Panc1 (cell line): ENCODE results near the gene INCENP. TPM values are rescaled to one million over a fixed set of nuclear protein-coding genes. Genes with fewer than 3 reads are reported as not detected.

Experiments used
- ATAC-seq: fragments of 200-7000 bp; cut with Tn5 transposase; 2 replicates; pipeline ENCODE4 v1.9.1; 2020; ENCODE audit warnings: mild to moderate bottlenecking, moderate library complexity
- BruUV-seq: library from RNA; stranded (reverse); fragments of 400-500 nt; replicated peaks from 2 replicates; lab custom pipeline; 2021; lab: Mats Ljungman, UMichigan
- CTCF ChIA-PET: fragments of 300-600 bp; sonication (Branson Sonifier 250); formaldehyde crosslinking; loops from one replicate; lab custom pipeline; 2022; ENCODE audit warnings: antibody characterized with exemption; lab: Charles Lee
- POLR2A ChIA-PET: fragments of 300-600 bp; sonication (Branson Sonifier 250); formaldehyde crosslinking; loops from one replicate; lab custom pipeline; 2022; ENCODE audit warnings: antibody characterized with exemption; lab: Charles Lee
- DNase-seq: peaks from one replicate; pipeline ENCODE4 v3.0.0-alpha.2; 2010; ENCODE audit warnings: low read depth, low spot score
- H3K27ac ChIP-seq: 2 replicates; pipeline ENCODE4 v1.5.1; 2011; ENCODE audit warnings: mild to moderate bottlenecking, low read length, inconsistent platforms
- H3K27me3 ChIP-seq: fragments of 200-500 bp; sonication (Bioruptor generic); 2 replicates; pipeline ENCODE4 v1.6.0; 2014; ENCODE audit warnings: low read length, inconsistent platforms; ENCODE audit not compliant: control insufficient read depth, insufficient read depth
- H3K36me3 ChIP-seq: fragments of 200-500 bp; sonication (Bioruptor generic); 2 replicates; pipeline ENCODE4 v1.5.1; 2014; ENCODE audit warnings: inconsistent platforms, mild to moderate bottlenecking, low read length, moderate library complexity; ENCODE audit not compliant: control insufficient read depth, insufficient read depth
- H3K4me1 ChIP-seq: 2 replicates; pipeline ENCODE4 v1.5.1; 2011; ENCODE audit warnings: inconsistent platforms, mild to moderate bottlenecking, low read length, moderate library complexity; ENCODE audit not compliant: control insufficient read depth, insufficient read depth
- H3K4me3 ChIP-seq, 2 experiments: 2 replicates each; pipeline ENCODE4 v1.5.1; 2011 to 2012; ENCODE audit warnings: low read depth in 2 of 2, low read length in 2 of 2, mild to moderate bottlenecking in 2 of 2, inconsistent platforms in 1 of 2, moderate library complexity in 1 of 2
- H3K9me3 ChIP-seq: fragments of 200-500 bp; sonication (Bioruptor generic); 2 replicates; pipeline ENCODE4 v1.5.1; 2014; ENCODE audit warnings: low read depth, mild to moderate bottlenecking, inconsistent platforms, low read length, moderate library complexity; ENCODE audit not compliant: control insufficient read depth, insufficient read depth
- POLR2AphosphoS5 ChIP-seq: IDR thresholded peaks from 2 replicates; pipeline ENCODE4 v1.6.1; 2012; ENCODE audit warnings: mild to moderate bottlenecking, low read depth, low read length, moderate library complexity
- SIN3A ChIP-seq: IDR thresholded peaks from 2 replicates; pipeline ENCODE4 v1.6.1; 2012; ENCODE audit warnings: low read depth, mild to moderate bottlenecking, low read length, moderate library complexity, borderline replicate concordance; ENCODE audit not compliant: insufficient read depth
- TCF7L2 ChIP-seq: IDR thresholded peaks from 2 replicates; pipeline ENCODE4 v1.6.1; 2011; ENCODE audit warnings: mild to moderate bottlenecking, low read depth, low read length, inconsistent platforms
- in situ Hi-C: cut with HindIII; loops from 2 replicates; pipeline ENCODE4 v1.10.0; 2016; ENCODE audit warnings: low sequenced_read_pairs, low pct_unique_long_range_greater_than_20kb
- intact Hi-C: fragments of 100-400 bp; cut with micrococcal nuclease; formaldehyde crosslinking; loops from one replicate; pipeline ENCODE4 v1.10.0; 2022; ENCODE audit not compliant: unreplicated experiment
- total RNA-seq: library from RNA; stranded (reverse); gene quantifications from one replicate; pipeline ENCODE4 v1.2.1, GENCODE V29; 2021; ENCODE audit not compliant: unreplicated experiment
- TF ChIP-seq, protein P1 (sequence below), 2 experiments: IDR thresholded peaks; 2 replicates each; pipeline ENCODE4 v1.6.1; 2011 to 2012; ENCODE audit warnings: low read depth in 2 of 2, control low read depth in 1 of 2, low read length in 1 of 2, mild to moderate bottlenecking in 1 of 2, moderate library complexity in 1 of 2; ENCODE audit not compliant: insufficient read depth in 1 of 2
- TF ChIP-seq, protein P2 (sequence below): fragments of 450-650 bp; IDR thresholded peaks from 2 replicates; pipeline ENCODE4 v1.5.1; 2017; ENCODE audit warnings: mild to moderate bottlenecking

The INCENP gene
- total RNA-seq, 1 experiment from 2014 or later: 81.5 TPM

DNA sequence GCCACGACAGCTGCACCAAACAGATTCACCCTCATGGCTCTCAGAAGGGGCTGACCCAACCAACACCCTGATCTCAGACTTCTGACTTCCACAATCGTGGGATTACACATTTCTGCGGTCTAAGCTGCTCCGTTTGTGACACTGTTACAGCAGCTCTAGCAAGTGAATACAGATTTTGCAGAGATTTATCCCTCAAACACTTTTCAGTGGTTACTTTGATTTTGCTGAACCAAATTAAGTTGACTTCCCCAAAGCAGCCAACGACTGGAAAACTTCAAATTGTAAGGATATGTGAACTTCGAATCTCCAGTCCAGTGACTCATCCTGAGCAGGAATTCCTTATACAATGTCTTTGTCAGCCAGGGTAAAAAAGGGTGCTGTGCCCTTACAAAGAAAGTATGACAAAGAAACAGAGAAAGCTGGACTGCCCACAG, 14.8 kb upstream of the INCENP start:
- in situ Hi-C loops (no loop called here), intact Hi-C loops (loop anchor here (2.0 kb wide), 1 partner anchor 210 kb away; no protein-coding TSS in a partner anchor)
- CTCF ChIA-PET: interaction anchor here (0.7 to 3.8 kb wide), 4 partner anchors 27 to 227 kb away, joined by 3 to 36 read pairs (median 19); no protein-coding TSS in a partner anchor
- TF ChIP-seq, protein P1, sequence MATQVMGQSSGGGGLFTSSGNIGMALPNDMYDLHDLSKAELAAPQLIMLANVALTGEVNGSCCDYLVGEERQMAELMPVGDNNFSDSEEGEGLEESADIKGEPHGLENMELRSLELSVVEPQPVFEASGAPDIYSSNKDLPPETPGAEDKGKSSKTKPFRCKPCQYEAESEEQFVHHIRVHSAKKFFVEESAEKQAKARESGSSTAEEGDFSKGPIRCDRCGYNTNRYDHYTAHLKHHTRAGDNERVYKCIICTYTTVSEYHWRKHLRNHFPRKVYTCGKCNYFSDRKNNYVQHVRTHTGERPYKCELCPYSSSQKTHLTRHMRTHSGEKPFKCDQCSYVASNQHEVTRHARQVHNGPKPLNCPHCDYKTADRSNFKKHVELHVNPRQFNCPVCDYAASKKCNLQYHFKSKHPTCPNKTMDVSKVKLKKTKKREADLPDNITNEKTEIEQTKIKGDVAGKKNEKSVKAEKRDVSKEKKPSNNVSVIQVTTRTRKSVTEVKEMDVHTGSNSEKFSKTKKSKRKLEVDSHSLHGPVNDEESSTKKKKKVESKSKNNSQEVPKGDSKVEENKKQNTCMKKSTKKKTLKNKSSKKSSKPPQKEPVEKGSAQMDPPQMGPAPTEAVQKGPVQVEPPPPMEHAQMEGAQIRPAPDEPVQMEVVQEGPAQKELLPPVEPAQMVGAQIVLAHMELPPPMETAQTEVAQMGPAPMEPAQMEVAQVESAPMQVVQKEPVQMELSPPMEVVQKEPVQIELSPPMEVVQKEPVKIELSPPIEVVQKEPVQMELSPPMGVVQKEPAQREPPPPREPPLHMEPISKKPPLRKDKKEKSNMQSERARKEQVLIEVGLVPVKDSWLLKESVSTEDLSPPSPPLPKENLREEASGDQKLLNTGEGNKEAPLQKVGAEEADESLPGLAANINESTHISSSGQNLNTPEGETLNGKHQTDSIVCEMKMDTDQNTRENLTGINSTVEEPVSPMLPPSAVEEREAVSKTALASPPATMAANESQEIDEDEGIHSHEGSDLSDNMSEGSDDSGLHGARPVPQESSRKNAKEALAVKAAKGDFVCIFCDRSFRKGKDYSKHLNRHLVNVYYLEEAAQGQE (IDR thresholded peaks at IDR 0.05; ENCODE audit: insufficient read depth in 1 of 2, low read depth in 2 of 2, low read length in 1 of 2): no peak
- TF ChIP-seq, protein P2, sequence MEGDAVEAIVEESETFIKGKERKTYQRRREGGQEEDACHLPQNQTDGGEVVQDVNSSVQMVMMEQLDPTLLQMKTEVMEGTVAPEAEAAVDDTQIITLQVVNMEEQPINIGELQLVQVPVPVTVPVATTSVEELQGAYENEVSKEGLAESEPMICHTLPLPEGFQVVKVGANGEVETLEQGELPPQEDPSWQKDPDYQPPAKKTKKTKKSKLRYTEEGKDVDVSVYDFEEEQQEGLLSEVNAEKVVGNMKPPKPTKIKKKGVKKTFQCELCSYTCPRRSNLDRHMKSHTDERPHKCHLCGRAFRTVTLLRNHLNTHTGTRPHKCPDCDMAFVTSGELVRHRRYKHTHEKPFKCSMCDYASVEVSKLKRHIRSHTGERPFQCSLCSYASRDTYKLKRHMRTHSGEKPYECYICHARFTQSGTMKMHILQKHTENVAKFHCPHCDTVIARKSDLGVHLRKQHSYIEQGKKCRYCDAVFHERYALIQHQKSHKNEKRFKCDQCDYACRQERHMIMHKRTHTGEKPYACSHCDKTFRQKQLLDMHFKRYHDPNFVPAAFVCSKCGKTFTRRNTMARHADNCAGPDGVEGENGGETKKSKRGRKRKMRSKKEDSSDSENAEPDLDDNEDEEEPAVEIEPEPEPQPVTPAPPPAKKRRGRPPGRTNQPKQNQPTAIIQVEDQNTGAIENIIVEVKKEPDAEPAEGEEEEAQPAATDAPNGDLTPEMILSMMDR: no peak
- TF ChIP-seq TCF7L2: no peak
- TF ChIP-seq POLR2AphosphoS5: no peak
- no peak for TF ChIP-seq SIN3A
- POLR2A ChIA-PET: no interaction called here
- H3K4me1 ChIP-seq: peaks cover 6% of the 10 kb centered on the region; the same call in 1 of the 2 replicates
- H3K36me3 ChIP-seq: no peaks in the 10 kb centered on the region
- ATAC-seq (no peak), DNase-seq (no peak)
- no peaks in the 10 kb centered on the region for H3K27me3 ChIP-seq
- H3K4me3 ChIP-seq: no peak overlapping the region
- no peak overlapping the region for H3K27ac ChIP-seq
- BruUV-seq: no TSS peak
- H3K9me3 ChIP-seq: no peaks in the 10 kb centered on the region

DNA sequence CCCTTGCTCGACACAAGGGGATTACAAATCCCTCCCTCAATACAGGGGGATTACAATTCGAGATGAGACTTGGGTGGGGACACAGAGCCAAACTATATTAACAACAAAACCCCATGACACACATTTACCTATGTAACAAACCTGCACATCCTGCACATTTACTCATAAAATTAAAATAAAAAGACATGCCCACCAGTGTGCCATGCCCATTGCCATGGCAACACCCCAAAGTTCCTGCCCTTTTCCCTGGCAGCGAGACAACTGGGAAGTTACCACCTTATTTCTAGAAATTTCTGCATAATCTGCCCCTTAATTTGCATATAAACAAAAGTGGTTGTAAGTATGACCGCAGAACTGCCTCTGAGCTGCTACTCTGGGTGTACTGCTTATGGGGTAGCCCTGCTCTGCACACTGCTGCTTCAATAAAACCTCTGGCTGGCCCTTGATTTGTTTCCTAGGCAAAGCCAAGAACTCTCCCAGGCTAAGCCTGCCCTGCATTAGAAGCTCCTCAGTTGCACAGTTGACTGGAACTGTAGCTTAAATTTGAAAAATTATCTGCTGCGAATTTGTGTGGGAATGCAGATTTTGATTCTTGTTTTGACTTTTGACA, 8.6 kb upstream of the INCENP start:
- intact Hi-C loops (no loop called here), in situ Hi-C loops (no loop called here)
- H3K27ac ChIP-seq: no peak overlapping the region
- H3K9me3 ChIP-seq: no peaks in the 10 kb centered on the region; the same call in 1 of the 2 replicates
- TF ChIP-seq POLR2AphosphoS5 (no peak), SIN3A (no peak), TCF7L2 (no peak)
- TF ChIP-seq, protein P2: no peak
- TF ChIP-seq, protein P1 (IDR thresholded peaks at IDR 0.05; ENCODE audit: insufficient read depth in 1 of 2, low read depth in 2 of 2, low read length in 1 of 2): no peak
- no peaks in the 10 kb centered on the region for H3K27me3 ChIP-seq
- ChIA-PET CTCF (no interaction called here), POLR2A (no interaction called here)
- BruUV-seq: no TSS peak
- no peak for DNase-seq
- H3K4me3 ChIP-seq: no peak overlapping the region
- peaks cover 3% of the 10 kb centered on the region; the same call in 1 of the 2 replicates for H3K4me1 ChIP-seq
- no peak for ATAC-seq
- no peaks in the 10 kb centered on the region for H3K36me3 ChIP-seq
